GM21528 (cell line): ENCODE measurements around the gene CHIT1.

Experiments
- ATAC-seq: cut with Tn5 transposase; IDR thresholded peaks from one replicate; pipeline ENCODE4 v1.9.1; 2021; ENCODE audit warnings: mild to moderate bottlenecking, moderate library complexity; ENCODE audit not compliant: unreplicated experiment, low FRiP score

Gene CHIT1

DNA sequence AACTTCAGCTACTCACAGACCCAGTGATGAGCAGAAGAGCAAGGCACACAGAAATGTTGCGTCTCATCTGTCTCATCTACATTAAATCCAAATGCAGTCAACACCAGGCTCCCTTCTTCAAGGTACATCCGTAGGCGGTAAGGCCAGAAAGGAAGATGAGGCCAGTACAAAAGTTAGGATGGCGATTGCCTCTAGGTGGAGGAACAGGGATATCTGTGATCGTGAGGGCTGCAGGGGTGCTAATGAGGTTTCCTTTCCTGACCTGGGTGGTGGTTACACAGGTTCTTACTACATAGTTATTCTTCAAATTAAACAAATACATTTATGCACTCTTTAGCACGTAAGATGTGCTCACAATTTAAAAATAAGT, 52.5 kb downstream of the CHIT1 start:
- ATAC-seq = no peak

DNA sequence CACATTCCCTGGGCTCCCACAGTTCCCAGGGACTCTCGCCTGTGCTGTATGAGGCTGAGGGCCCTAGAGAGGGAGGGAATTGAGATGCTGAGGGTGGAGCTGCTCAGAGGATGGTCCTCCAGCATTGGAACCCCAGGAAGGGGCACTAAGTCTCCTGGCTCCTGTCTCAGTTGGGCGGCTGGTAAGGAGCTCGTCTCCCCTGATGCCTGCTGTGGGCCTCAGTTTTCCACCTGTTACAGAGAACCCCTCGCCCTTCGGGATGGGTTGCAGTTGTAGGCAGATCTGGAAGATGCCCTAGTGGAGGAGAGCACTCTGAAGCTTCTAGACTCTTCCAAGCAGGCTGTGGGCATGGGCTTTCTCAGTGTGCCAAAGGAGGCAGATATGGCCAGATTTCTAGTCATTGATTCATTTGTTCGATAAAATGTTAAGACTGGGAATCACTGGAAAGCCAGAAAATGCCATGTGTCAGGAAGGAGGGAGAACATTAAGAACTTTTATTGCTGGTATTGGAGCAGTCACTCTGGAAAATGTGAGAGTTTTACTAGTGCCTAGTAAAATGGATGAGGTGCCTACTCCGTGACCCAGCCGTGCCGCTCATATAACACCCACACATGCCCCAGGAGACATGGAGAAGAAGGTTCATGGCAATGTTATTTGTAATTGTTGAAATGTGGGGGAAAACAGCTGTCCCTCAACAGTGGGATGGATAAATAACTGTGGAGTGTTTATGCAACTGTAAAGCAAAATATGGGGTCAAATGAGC, 53.0 kb downstream of the CHIT1 start:
- ATAC-seq = no peak

DNA sequence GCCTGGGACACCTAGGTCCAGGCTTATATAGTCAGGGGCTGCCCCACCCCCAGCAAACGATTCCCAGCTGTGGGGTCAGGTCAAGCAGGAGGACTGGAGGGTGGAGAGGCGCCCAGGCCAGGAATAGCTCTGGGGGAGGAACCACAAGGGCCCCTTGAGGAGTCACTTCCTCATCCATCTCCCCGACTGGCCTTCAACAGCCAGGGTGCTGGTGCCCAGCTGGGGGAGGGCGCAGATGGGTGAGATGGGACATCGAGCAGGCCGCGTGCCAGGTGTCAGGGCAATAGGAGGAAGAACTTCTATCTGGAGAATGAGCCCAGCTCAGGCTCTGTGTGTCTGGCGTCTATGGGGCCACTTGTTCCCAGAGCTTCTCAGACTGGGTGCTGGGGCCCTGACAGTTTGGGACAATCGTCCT, 53.6 kb downstream of the CHIT1 start:
- no peak for ATAC-seq

DNA sequence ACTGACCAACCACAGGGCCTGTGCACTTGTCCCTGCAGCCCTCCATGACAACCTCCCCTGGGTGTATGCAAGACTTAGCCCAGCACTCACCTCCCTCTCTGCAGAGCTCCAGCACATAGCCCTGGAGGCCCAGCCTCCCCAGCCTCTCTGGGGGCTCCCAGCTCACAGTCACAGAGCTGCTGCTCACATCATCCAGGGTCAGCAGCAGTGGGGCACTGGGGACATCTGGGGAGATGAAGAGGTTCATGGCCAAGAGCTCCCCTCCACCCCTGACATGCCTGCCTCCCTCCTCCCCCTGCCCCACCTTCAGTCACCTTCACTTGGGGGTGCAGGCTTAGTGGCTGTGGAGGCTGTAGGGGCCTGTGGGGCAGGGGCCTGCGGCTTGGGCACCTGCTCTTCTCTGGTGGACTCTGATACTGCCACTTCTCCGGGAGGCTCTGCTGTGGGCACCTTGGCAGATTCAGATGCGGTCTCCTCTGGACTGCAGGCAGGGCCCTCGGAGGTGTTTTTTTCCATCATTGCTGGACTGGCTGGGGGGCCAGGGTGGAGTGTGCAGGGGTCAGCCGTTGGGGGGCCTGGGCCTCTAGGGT, 54.1 kb downstream of the CHIT1 start, which contains the start of gene MYBPH:
Gene MYBPH, minus strand, starts transcription at position 590 of the 590 bp plus-strand sequence. Its CDS starts 71 bp downstream, at position 519.
- ATAC-seq = no peak

DNA sequence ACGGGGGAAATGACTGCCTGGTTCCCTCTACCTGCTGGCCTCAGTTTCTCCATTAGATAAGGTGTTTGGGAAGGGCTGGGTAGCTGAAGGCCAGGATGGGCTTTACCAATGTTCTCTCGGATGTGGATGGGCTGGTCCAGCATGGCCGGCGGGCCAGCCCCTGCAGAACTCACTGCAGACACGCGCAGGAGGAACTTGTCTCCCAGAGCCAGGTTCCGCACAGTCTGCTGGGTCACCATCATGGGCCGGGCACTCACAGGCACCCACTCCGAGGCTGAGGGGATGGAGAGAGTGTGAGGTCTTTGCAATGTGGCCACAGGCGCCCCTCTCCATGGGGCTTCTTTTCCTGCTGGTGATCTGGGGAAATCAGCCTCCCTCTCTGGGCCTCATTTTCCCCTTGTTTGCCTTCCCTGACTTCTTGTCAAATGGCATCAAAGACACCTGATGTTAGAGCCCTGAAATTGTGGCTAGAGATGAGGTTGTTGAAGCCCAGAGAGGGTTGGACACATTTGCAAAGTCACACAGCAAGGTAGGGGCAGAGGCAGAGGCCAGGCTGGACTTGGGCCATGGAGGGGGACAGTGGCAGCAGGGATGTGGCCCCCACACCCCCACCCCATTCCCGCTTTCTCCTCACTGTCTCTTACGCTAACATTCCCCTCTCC, 55.0 kb downstream of the CHIT1 start:
- ATAC-seq = no peak

DNA sequence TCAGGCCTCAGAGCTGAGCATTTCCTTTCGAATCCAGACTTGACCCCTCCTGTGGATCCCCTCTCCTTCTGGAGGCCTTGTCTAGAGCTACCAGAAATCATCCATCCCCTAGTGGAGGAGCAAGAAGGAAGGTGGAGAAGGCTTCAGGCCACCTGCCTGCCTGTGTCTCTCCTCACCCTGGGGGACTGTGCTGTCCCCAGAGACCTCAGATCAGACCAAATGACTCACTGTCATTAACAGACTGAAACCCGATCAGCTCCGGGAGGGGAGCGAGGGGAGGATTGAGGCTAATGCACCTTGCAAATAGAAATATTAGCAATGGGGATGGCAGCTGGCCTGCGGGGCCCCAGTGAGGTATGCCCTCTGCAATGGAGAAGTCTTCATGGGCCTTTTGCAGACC, 55.9 kb downstream of the CHIT1 start:
- peak; percentile 56 for ATAC-seq

DNA sequence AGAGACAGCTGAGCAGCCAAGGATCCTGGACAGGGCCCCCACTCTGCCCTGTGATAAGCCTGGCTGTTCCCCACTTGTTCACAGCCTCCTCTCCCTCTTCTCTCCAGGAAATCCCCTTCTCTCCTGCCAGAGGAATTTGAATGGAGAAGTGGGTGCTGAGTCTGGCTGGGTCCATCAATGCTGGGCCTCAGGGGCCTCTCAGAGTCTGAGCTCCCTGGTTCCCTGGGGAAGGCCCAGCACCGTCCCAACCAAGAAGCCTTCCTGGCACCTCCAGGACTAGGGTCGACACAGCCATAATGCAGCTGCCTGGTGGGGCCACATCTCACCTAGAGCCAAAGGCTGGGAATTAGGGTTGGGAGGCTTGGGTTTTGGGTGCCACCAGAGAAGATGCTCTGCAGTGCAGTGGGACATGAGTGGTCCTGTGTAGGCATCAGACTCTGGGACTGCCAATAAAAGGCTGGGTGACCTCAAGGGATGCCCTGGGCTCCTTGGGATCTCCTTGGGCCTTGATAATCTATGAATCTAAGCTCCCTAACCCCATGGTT, 56.4 kb downstream of the CHIT1 start:
- no peak for ATAC-seq

DNA sequence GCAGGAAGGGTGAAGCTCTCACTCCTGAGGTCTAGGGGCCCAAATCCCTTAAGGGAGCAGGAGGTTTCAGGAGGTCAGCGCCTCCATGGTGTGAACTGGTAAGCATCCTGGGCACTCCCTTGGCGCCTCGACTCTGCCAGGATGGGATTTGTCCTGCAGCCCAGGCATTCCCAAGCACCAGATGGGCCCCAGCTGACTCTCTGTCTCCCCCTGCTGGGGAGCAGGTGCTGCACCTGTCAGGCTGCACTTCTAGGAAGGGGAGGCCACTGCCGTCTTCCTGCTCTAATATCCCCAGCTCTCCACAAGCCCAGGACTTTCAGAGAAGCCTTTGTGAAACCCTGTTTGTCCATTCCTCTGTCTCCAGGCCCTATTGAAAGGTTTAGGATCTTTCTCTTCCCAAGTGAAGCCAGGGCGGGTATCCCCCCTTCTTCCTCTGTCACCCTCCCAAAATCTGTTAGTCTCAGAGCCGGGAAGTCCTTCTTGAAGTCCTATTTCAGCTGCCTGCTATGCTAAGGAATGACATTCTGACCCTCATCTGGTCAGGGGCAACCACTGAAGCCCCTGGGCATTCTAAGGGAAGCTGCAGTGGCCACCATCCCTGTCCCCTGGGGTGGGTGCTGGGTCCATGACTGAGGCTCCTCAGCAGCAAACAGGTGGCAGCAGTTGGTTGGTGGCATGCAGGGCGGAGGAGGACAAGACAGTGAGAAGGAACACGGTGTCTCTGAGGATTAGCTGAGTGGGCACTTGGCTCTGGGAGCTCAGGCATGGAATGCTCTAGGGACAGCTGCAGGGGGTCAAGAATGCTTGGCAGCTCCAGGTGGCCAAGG, 57.1 kb downstream of the CHIT1 start:
- no peak for ATAC-seq

DNA sequence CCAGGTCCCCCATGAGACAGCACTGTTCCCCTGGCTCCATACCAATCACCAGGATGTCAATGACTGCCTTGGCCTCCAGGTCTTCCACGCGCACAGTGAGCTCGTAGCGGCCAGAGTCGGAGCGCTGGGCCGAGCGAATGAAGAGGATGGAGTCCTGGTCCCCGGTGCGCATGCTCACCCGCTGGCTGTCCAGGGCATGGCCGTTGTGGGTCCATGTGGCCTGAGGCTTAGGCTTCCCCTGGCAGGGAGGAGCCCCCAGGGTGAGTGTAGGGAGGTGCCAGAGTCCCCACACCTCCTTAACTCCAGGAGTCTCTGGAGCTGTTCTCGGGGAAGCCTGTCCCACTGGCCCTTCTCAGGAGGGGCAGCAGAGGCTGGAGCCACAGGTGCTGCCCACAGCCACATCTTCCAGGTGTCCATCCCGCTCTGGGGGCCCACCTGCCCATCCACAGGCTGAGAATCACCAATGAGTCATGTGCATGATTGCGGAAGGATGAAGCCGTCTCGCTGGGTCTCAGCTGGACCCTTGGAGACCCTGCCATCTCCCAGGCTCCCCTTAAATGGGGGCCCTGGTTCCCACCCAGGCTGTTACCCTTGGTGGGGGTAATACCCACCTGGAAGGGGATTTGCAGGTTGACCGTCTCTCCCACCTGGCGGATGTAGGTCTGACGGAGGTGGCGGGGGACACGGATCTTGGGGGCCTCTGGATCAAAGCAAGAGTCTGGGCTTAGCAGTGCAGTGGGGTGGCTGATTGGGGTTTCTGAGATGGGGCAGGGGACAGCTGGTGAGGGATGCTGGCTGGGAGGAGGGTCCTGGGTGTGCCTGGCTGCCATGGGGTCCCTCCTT, 57.9 kb downstream of the CHIT1 start:
- ATAC-seq = no peak

DNA sequence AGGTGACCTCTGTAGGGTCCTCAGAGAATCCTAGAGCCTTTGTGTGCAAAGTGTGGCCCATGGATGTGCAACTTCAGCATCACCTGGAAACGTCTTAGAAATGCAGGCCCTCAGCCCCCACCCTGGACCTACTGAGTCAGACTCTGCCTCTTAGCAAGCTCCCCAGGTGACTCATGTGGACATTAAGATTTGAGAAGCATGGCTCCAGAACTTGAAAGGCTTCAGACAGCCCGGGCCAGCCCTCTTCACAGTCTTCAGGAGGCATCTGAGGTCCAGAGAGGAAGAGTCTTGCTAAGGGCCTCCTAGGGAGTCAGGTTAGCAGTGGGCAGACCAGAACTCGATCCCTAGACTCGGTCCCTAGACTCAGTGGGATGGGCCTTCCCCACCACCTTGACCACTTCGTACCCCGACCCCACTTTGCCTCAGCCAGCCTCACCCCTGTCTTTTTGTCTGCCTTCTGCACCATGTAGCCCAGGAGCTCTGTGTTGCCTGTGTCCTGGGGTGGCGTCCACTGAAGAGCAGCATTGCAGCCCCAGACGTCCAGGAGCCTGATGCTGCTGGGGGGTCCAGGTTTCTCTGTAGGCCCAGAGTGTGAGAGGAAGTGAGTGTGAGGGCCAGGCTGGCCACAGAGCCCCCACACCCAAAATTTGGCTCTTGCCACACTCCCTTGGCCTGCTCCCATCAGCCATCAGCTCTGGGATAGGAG, 58.7 kb downstream of the CHIT1 start:
- ATAC-seq = no peak

DNA sequence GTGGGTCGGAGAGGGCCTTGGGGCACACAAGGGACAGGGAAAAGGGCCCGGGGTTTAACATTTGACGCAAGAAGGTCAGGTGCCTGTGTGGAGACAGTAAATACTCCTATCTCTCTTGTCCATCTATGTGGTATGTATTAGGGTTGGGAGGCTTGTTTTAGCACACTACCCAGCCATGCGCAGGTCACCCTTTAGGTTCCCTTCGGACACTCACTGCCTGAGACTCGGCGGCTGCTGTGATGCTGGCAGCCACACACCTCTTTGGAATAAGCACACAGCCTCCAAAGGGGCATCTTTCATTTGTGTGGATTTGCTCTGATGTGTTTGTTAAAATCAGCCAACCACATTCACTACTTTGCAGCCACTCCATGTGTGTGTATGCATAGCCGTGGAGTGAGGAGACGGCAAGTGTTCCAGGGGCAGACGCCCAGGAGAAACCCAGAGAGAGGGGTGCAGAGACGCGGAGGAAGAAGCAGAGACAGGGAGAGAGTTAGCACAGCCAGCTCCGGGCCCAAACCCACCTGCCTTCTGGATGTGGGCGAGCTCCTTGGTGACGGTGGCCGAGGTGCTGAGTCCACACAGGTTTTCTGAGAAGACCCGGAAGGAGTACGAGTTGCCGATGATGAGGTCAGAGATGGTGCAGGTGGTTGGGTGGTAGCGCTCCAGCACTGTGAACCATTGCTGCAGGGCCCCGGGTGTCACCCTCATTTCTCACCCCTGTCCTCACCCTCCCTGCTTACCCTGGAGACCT, 59.5 kb downstream of the CHIT1 start:
- ATAC-seq = no peak

DNA sequence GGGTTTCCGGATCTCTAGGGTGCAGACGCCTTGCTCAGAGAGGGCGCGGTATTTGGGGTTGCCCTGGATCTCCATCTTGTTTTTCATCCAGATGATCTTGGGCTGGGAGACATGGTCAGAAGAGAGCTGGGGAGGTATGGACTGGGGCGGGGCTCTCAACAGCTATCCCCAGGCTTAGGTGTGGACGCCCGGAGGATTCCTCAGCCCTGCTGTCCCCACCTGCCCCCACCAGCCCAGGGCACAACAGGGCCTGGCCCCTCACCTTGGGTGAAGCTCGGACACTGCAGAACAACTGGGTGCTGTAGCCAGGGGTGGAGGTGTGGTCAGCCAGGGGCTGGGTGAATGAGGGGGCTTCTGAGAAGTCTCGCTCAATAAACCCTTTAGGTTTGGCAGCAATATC, 60.5 kb downstream of the CHIT1 start:
- ATAC-seq = no peak

DNA sequence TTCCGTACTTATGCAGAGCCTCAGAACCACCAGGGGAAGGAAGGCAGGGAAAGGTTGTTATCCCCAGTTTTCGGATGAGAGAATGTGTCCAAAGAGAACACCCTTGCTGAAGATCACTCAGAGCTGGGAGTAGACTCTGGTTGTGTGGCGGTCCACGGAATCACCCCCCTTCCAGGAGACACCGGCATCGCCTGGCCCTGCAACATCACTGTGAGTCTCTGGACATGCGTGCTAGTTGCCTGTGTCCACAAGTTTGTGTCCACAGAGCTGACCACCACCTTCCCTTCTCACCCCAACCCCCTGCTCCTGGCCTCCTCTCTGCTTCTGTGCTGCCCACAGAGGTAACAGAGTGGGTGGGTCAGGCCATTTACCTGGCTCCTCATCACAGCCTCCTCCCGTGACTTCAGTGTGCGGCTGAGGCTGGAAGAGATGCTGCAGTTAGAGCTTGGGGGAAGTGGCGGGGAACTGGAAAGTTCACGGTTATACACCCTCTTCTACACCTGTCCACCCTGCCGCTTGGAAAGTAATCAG, 61.2 kb downstream of the CHIT1 start:
- ATAC-seq = no peak

DNA sequence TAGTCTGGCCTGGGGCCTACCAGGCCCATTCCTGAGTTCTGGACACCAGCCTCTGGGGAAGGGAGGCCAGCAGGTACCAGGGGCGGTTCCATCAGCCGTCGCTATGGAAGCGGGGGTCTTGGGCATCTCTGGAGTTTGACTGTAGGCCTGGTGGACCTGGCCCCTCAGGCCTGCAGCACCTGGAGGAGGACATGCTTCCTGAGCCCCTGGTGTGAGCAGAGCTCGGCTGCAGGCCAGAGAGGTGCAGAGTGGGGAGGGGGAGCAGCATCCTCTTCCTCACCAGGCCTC, 61.6 kb downstream of the CHIT1 start:
- ATAC-seq = no peak

DNA sequence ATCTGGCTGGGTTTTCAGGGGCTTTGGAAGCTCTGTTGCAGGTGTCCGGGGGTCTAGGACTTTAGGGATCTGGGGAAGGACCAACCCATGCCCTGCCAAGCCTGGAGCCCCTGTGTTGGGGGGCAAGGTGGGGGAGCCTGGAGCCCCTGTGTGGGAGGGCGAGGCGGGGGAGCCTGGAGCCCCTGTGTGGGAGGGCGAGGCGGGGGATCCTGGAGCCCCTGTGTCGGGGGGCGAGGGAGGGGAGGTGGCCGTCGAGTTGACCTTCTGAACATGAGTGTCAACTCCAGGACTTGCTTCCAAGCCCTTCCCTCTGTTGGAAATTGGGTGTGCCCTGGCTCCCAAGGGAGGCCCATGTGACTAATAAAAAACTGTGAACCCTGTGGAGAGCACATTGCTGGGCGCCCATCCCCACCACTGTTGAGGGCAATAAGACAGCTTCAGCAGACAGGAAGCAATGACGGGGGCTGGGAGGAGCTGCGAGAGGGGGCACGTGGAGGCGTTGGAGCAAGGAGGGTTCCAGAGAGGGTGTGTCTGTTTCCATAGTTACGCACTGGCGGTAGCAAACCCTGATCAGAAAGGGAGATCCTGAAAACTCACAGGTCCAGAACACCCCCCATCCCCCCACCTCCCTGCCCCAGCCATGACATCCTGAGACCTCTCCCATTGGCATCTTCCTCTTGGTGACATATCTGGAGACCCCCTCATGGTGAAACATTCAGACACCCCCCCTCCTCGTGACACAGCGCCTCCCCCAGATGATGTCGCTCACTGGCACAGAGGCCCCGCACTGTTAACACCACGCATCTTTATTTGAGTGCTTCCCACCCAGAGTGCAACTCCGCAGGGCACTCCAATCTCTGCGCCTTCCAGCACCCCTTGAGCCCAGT, 62.2 kb downstream of the CHIT1 start:
- ATAC-seq = no peak

DNA sequence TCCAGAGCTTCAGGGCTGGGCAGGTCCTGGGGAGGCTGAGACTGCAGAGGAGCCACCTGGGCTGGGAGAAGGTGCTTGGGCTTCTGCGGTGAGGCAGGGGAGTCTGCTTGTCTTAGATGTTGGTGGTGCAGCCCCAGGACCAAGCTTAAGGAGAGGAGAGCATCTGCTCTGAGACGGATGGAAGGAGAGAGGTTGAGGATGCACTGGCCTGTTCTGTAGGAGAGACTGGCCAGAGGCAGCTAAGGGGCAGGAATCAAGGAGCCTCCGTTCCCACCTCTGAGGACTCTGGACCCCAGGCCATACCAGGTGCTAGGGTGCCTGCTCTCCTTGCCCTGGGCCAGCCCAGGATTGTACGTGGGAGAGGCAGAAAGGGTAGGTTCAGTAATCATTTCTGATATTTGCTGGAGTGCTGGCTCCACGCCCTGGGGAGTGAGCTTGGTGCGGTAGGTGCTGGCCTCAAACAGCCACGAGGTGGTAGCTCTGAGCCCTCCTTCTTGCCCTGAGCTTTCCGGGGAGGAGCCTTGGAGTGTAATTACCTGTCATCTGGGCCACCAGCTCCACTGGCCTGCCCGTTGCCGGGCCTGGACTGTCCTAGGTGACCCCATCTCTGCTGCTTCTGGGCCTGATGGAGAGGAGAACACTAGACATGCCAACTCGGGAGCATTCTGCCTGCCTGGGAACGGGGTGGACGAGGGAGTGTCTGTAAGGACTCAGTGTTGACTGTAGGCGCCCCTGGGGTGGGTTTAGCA, 63.1 kb downstream of the CHIT1 start:
- ATAC-seq = no peak
